Spleen (tissue), 7 donors: ENCODE data around the gene CCNJL.

Experiments
- POLR2A ChIP-seq, 3 donors: fragments of 450-650 bp; IDR thresholded peaks; one replicate each; pipeline ENCODE4 v1.5.1; 2017; ENCODE audit warnings: antibody characterized with exemption in 3 of 3, mild to moderate bottlenecking in 1 of 3
- TF ChIP-seq, protein P1 (sequence below), 11 experiments: fragments of 200-600 bp in 7 of 11; fragments of 450-650 bp in 4 of 11; sonication (generic) in 4 of 11; IDR thresholded peaks in 8 of 11; conservative IDR thresholded peaks in 3 of 11; 1 replicate in 7 of 11; 2 replicates in 4 of 11; pipeline versions ENCODE4 v1.4.0 to v1.8.0; 2016 to 2021; ENCODE audit warnings: antibody characterized with exemption in 11 of 11, inconsistent platforms in 4 of 11, mild to moderate bottlenecking in 1 of 11
- donor health status: DM: no; HTN: no; CAD: no; lungs with moderate emphysema.
- donor health status: DM: no; HTN: no; CAD: no.
- donor health status: DM: no; HTN: no; CAD: no.

DNA sequence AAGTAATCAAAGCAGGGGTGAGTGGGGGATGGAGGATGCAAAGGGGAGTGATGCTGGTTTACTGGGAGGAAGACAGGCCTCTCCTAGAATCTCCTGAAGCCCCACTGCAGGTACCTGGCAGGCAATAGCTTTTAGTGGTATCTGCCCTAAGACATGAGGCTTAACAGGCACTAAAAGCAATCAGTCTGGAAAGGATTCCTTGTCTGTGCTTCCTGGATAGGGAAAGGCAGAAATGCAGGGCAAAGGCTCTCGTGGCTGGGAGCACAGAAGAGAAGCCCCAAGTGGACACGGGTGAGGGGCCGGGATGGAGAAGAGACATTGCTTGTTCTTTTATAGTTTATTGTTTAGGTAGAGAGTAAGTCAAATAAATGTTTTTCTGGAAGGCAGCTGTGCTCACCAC lies 40.1 kb downstream of the CCNJL start:
- no peak for TF ChIP-seq POLR2A (IDR thresholded peaks at IDR 0.05)
- TF ChIP-seq, protein P1, sequence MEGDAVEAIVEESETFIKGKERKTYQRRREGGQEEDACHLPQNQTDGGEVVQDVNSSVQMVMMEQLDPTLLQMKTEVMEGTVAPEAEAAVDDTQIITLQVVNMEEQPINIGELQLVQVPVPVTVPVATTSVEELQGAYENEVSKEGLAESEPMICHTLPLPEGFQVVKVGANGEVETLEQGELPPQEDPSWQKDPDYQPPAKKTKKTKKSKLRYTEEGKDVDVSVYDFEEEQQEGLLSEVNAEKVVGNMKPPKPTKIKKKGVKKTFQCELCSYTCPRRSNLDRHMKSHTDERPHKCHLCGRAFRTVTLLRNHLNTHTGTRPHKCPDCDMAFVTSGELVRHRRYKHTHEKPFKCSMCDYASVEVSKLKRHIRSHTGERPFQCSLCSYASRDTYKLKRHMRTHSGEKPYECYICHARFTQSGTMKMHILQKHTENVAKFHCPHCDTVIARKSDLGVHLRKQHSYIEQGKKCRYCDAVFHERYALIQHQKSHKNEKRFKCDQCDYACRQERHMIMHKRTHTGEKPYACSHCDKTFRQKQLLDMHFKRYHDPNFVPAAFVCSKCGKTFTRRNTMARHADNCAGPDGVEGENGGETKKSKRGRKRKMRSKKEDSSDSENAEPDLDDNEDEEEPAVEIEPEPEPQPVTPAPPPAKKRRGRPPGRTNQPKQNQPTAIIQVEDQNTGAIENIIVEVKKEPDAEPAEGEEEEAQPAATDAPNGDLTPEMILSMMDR (IDR thresholded peaks at IDR 0.05 in 8 of 11, conservative IDR thresholded peaks at IDR 0.05 in 3 of 11), result no peak
